Mammary epithelial cell (primary cell): ENCODE results near the gene RBMS3.

Experiments
- EZH2 ChIP-seq: IDR thresholded peaks from 2 replicates; pipeline ENCODE4 v1.6.1; 2012; ENCODE audit warnings: low read length, inconsistent platforms, borderline replicate concordance
- TF ChIP-seq, protein P1 (sequence below), 2 donors: IDR thresholded peaks in 1 of 2; conservative IDR thresholded peaks in 1 of 2; 2 replicates each; pipeline ENCODE4 v1.5.1; 2011 to 2012; ENCODE audit warnings: inconsistent platforms in 2 of 2, low read length in 2 of 2, mild to moderate bottlenecking in 2 of 2, control low read depth in 1 of 2, low read depth in 1 of 2; ENCODE audit not compliant: insufficient read depth in 1 of 2; ENCODE audit errors: extremely low read depth in 1 of 2

DNA sequence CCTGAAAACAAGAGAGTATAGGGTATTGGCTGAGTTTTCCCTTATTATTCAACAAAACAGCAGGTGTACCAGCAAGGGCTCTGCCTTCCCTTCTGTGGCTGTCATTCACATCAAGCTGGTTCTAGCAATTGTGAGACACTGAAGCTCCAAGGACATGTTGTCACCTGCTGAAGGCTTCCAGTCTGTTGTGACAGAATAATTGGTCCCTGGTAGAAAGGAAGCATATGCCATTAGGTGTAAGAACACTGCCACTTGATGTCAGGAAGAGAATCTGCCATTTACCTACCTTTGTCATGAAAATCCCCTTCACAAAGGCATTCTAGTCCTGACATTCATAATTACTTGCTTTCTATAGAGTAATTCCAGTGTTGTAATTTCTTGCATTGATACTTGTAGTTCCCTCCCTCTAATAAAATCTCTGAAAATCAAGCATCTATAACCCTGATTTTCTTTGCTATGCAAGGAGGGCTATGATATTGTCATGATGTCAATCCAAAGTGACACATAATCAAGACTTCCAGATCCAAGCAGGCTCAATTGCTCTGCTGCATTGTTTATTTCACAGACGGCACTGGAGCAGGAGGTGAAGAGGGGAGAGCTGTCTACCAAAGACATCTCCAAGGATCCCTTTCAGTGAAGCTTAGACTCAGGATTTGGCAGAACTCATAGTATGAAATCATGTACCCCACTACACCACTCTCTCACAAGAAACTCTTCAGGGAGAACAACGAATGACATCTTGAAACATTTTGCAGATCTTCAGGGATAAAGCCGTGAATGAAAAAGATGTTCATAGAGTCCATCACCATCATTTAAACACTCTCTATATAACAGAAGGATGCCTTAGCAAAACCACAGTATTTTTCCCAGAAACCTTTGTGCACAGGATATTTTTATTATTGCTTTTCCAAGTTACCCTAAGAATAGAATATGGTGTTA, 425.3 kb downstream of the RBMS3 start:
- TF ChIP-seq, protein P1, sequence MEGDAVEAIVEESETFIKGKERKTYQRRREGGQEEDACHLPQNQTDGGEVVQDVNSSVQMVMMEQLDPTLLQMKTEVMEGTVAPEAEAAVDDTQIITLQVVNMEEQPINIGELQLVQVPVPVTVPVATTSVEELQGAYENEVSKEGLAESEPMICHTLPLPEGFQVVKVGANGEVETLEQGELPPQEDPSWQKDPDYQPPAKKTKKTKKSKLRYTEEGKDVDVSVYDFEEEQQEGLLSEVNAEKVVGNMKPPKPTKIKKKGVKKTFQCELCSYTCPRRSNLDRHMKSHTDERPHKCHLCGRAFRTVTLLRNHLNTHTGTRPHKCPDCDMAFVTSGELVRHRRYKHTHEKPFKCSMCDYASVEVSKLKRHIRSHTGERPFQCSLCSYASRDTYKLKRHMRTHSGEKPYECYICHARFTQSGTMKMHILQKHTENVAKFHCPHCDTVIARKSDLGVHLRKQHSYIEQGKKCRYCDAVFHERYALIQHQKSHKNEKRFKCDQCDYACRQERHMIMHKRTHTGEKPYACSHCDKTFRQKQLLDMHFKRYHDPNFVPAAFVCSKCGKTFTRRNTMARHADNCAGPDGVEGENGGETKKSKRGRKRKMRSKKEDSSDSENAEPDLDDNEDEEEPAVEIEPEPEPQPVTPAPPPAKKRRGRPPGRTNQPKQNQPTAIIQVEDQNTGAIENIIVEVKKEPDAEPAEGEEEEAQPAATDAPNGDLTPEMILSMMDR (conservative IDR thresholded peaks at IDR 0.05 in 1 of 2, IDR thresholded peaks at IDR 0.05 in 1 of 2; ENCODE audit: extremely low read depth in 1 of 2, insufficient read depth in 1 of 2, low read depth in 1 of 2, low read length in 2 of 2) = no peak
- TF ChIP-seq EZH2 = no peak
